SKM-1 treated with dmso at 0.1 percent for 144 hours (cell line): ENCODE measurements around the gene SCYGR8.
"Not testable (repeated sequence)": the region's sequence is repeated elsewhere in the genome, so short reads cannot be mapped to it uniquely, and the experiment has no call there.

Experiments
- DNase-seq: peaks from one replicate; lab custom pipeline; 2025; ENCODE audit not compliant: unreplicated experiment; lab: John Stamatoyannopoulos, UW

The SCYGR8 gene, protein sequence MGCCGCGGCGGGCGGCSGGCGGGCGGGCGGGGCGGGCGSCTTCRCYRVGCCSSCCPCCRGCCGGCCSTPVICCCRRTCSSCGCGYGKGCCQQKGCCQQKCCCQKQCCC

DNA sequence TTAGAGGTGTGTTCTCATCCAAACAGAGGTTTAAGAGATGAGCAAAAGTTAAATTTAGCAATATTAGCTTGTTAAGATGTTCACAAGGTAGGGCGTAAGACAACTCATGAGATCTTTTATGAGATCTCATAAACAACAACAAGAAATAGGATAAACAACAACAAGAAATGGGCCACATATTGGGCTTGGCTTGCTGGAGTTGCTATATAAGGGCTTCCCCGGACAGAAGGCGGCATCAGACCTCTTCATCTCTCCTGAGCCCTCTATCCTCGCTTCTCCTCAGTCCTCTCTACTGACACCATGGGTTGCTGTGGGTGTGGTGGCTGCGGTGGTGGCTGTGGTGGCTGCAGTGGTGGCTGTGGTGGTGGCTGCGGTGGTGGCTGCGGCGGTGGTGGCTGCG is at the start of gene SCYGR8:
Gene SCYGR8, plus strand, starts transcription at position 301 of the 400 bp plus-strand sequence. Its CDS starts 0 bp downstream, at position 301.
- no peak for DNase-seq

DNA sequence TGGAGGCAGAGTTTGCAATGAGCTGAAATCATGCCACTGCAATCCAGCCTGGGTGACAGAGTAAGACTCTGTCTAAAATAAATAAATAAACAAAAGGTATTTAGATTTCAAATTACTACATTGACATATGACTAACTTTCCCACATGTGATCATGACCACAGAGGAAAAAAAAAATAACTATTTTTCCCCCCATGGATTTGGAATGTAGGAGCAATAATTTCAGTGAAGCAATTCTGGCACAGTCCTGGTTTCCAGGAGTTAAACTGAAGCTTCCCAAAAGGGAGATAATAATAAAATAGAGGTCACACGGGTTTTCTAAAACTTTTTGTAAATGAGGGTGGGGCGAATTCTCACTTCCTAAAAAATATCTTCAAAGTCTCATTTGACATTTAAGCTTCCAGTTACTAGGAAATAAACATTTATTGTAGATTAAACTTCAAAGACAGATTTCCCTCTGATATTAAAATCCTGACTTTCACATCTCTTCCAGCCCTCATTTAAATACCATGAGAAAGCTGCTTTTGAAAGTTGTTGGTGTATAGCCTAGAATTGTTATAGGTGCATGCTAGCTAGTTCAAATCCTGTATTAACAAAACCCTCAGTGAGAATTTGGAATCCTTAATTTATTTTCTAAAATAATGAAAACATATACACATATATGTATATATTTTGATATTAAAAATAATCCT is 48.6 kb upstream of the SCYGR8 start:
- no peak for DNase-seq

DNA sequence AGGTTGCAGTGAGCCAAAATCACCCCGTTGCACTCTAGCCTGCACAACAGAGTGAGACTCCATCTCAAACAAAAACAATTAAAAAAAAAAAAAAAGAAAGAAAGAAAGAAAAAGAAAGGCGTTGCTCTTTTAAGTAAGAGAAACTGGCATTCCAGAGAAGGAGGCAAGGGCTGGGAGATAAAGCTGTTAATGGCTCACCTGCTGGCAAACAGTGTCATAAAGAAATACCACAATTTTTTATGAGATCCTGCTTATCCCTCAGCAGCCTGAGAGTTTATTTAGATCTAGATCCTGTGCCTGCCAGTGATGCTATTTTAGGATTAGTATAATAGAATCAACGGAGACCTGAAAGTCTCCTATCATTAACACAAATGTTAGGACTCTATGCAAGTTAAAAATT is 44.1 kb upstream of the SCYGR8 start:
- DNase-seq = no peak

DNA sequence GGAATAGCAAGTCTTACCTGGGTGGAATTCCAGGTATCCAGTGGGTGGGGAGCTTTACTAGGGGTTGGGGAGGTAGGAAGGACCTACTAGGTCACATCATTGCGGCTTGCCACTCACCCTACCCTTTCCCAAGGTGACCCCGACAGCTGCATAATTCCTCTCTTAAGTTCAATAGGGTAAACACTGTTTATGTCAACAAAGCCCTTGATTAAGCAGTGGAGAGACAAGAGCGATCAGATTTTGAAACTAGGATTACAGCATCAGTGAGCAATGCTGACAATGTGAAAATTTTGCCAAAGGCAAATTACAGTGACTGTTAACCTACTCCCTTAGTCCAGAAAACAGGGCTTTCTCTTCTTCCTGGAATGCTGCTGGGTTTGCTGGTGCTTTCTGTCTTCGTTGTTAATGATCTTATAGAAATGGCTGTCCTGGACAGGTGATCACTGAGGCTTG is 42.4 kb upstream of the SCYGR8 start:
- DNase-seq = no peak

DNA sequence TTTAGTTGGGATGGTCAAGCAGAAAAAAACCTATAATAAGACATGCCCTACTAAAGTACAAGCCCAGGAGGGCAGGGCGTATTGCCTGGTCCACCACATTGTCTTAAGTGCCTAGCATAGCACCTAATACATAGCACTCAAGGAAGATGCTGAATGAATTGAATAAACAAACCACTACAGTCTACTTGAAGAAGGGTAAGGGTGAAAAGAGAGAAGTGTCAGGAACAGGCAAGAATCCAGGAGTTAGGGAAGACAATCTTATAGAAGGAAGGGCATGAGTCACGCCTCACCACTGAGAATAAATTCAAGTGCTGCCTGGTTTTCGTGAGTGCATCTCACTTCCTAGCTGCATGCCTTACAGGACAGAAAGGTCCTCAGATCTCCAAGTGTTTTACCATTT is 41.7 kb upstream of the SCYGR8 start:
- no peak for DNase-seq

DNA sequence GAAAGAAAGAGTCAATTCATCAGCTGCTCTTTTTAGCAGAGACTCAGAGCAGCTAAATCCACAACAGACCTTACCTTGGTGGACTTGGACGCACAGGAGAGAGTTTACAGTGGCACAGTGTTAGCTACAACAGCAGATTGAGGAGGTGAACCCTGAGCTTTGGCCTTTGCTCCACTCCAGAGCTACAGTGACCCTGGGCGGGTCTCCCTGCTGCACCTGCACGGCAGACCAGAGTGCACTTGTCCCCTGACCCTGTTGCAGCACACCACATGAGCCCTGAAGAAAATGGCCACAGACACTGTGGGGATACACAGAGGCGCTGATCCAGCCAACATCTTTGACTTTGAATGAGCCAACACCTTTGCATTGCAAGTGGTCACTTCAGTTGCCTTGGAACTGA is 38.8 kb upstream of the SCYGR8 start:
- DNase-seq = no peak

DNA sequence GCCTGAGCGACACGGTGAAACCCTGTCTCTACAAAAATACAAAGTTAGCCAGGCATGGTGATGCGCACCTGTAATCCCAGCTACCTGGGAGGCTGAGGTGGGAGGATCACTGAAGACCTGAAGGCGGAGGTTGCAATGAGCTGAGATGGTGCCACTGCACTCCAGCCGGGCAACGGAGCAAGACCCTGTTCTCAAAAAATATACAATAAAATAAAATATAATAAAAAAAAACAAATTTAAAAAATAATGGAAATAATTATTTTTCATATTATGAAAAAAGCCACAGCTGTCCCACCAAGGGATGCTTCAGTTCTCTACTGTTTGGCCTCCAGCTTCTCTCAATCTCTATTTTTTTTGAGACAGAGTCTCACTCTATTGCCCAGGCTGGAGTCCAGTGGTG is 38.3 kb upstream of the SCYGR8 start:
- no peak for DNase-seq

DNA sequence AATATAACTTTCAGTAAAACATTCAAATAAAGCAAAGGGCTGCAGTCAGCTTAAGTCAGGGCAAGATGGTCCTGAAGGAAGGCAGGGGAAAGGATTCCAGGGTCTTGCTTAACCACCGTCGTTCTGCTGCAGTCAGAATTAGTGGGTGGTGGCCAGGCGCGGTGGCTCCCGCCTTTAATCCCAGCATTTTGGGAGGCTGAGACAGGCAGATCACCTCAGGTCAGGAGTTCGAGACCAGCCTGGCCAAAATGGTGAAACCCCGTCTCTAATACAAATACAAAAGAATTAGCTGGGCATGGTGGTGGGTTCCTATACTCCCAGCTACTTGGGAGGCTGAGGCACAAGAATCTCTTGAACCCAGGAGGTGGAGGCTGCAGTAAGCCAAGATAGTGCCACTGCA is 34.7 kb upstream of the SCYGR8 start:
- DNase-seq = no peak

DNA sequence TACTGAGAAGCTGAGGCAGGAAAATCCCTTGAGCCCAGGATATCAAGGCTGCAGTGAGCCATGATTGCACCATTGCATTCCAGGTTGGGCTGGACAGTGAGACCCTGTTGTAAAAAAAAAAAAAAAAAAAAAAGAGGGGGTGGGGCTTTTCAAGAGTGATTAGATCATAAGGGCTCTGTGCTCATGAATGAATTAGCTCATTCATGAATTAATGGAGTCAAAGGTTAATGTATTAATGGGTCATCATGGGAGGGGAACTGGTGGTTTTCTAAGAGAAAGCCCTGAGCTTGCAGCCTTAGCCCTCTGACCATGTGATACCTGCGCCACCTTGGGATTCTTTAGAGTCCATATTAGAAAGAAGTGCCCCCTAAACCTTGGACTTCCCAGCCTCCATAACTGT is 32.4 kb upstream of the SCYGR8 start:
- no peak for DNase-seq

DNA sequence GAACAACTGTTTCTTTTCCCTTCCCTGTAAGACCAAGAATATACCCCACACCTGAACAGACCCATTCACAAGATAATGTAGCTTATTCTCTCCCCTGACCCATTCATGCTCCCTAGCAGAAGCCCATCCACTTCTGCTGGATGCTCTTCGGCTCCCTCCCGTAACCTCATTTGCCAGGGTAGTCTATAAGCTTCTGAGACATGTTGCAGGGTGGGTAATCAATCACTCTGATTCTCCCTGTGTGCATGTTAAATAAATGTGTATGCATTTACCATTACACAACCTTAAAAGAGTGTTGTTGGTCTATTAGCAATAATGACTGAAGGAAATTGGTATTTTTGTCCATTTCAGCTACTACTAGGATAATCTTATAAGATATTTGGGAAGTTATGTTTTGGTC is 29.2 kb upstream of the SCYGR8 start:
- no peak for DNase-seq

DNA sequence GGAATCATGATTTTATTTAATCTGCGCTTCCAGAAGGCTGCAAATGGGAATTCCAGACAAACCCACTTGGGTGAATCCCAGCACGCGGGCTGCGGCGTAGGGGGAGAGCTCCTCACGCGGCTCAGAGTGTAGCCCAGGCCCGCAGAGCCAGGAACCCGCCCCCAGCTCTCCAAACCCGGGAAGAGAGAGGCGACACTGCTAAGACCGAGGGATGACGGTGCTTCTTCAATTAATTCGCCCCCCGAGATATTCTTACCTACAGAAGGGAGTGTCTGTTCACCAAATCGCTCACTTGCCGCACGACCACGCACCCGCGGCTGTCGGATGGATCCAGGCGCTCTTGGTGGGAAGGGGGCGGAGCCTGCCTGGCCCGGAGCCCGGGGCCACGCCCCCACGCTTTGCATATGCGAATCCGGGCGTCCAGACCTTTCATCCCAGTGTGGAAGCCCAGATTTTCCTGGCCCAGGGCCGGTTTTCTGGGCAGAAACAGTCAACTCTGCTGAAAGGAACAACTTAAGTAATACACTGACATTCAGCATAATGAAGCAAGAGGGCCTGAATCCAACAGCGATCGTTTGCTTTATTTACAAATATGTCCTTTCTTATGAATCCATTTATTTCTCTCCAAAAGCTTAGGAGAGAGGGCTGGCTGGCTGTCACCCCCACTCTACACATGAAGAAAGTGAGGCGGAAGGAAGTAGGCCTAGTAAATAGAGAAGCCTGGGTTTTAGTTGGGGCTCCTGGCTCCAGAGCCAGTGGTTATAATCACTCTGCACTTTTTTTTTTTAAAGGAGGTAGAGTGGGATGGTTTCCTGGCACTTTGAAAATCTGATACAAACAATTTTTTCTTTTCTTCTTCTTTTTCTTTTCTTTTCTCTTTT is 27.8 kb upstream of the SCYGR8 start, which contains the start of gene SLC19A3:
Gene SLC19A3, minus strand, starts transcription at position 342 of the 881 bp plus-strand sequence. CDS start 15,710 bp downstream, outside the sequence.
- DNase-seq = no peak

DNA sequence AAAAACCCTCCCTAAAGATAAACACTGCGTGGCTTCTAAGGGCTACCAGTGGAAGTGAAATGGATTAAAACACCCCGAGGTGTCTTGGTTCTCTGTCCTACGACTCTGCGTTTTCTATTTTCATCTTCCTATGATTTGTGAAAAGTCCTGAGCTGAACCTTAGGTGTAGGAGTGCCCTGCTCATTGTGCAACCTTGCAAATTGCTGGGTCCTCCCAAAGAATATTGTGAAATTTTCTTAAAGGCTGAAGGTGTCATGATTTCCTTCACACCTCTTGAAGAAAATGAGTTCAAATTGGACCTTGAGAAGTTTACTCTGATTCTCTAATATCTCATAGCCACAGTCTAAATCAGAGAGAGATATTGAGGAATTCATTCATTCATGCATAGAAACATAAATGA is 26.1 kb upstream of the SCYGR8 start:
- DNase-seq = peak; percentile 24

DNA sequence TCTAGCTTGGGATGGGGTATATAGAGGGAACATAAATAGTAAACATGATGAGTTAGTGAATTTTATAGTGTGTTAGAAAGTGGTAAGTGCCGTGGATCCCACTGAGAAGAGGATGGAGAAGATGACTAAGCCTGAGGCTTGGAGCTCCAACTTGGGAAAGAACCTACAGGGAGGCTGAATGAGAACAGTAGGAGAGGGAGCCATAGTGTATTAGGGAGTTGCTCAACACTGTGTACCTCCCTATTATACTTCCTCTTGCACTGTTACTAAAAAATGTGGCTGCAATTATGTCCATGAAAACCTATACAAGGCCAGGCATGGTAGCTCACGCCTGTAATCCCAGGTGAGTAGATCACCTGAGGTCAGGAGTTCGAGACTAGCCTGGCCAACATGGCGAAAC is 25.0 kb upstream of the SCYGR8 start:
- DNase-seq = peak; percentile 47

DNA sequence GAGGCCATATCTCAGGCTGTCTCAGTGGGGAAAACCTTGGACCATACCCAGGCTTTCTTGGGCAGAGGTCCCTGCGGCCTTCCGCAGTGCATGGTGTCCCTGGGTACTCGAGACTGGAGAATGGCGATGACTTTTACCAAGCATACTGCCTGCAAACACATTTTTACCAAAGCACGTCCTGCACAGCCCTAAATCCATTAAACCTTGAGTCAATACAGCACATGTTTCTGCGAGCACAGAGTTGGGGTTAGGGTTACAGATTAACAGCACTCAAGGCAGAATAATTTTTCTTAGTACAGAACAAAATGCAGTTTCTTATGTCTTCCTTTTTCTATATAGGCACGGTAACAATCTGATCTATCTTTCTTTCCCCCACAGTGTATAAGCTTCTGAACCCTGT is 22.9 kb upstream of the SCYGR8 start:
- not testable (repeated sequence) for DNase-seq

DNA sequence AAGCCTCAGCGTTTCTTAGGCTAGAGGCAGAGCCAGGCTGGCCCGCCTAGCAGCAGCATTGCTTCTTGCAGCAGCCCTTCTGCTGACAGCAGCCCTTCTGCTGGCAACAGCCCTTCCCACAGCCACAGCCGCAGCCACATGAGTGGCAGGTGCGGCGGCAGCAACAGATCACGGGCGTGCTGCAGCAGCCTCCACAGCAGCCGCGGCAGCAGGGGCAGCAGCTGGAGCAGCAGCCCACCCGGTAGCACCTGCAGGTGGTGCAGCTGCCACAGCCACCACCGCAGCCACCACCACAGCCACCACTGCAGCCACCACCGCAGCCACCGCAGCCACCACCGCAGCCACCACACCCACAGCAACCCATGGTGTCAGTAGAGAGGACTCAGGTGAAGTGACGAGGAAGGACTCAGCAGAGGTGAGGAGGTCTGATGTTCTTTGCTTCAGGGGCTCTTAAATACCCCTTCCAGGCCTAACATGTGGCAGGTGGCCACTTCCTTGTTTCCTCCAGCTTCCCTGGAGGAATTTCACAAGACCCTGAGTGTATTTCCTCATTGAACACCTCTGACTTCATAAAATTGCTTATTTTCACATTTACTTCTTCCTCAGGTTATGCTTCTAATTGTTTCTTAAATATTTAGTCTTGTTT is 21.2 kb upstream of the SCYGR8 start, which contains the start of gene SCYGR6:
Gene SCYGR6, minus strand, starts transcription at position 364 of the 646 bp plus-strand sequence. Its CDS starts 0 bp downstream, at position 364.
- DNase-seq = peak; percentile 51

DNA sequence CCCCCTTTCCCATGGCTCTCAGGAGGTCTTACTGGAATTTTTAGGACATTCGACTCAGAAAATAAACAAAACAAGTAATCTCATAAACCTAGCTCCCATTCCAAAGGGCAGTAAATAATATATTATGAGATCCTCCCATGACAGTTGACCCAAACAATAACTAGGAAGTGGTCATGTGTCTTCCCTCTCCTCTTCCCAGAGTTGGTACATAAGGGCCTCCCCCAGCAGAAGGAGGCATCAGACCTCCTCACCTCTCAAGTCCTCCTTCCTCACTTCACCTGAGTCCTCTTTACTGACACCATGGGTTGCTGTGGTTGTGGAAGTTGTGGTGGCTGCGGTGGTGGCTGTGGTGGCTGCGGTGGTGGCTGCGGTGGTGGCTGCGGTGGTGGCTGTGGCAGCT is 17.7 kb upstream of the SCYGR8 start, which contains the start of gene SCYGR7:
Gene SCYGR7, plus strand, starts transcription at position 301 of the 400 bp plus-strand sequence. Its CDS starts 0 bp downstream, at position 301.
- no peak for DNase-seq

DNA sequence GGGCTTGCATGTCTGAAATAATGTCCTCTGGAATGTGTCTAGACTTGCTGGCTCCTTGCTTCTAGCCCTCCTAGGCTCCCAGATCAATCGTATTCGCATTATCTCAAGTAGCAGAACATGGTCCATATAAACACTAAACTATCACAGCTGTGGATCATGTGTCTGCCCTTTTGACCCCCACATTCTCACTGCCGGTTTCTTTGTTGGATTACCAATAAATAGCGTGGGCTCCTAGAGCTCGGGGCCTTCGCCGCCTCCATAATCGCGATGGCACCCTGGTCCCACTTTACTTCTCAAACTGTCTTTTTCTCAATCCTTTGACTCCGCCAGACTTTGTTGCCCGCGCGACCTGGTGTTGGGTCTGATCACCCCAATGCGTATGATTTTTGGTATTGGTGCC is 6.3 kb upstream of the SCYGR8 start:
- DNase-seq = no peak

DNA sequence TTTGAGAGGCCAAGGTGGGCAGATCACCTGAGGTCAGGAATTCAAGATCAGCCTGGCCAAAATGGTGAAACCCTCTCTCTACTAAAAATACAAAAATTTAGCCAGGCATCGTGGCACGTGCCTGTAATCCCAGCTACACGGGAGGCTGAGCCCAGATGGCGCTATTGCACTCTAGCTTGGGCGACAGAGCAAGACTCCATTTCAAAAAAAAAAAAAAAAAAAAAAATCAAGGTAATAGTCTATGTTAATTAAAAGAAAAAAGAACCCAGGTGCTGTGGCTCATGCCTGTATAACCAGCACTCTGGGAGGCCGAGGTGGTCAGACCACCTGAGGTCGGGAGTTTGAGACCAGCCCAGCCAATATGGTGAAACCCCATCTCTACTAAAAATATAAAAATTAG is 5.0 kb upstream of the SCYGR8 start:
- not testable (repeated sequence) for DNase-seq

DNA sequence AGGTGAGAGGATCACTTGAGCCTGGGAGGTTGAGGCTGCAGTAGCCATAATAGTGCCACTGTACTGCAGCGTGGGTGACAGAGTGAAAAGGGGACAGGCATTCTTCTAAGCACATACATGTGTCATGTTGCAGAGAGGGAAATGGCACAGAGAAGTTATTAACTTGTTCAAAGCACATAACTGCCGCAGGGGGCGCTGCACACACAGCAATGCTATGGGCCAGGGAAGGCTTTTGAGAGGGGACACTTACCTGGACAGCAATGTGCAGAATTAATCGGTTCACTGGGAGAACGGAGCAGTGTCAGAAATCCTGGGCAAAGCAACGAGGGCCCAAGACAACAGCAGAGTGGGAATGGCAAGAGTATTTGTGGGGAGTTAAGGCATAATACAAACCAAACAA is 2.4 kb downstream of the SCYGR8 start:
- DNase-seq = no peak

DNA sequence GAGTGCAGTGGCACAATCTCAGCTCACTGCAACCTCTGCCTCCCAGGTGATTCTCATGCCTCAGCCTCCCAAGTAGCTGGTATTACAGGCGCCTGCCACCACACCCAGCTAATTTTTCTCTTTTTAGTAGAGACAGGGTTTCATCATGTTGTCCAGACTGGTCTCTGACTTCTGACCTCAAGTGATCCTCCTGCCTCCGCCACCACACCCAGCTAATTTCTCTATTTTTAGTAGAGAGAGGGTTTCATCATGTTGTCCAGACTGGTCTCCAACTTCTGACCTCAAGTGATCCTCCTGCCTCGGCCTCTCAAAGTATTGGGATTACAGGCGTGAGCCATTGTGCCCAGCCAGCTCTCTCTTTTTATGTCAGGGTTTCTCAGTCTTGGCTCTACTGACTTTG is 10.6 kb downstream of the SCYGR8 start:
- not testable (repeated sequence) for DNase-seq
